OCI-LY3 (cell line): ENCODE measurements around the gene SMCO4.
A peak's percentile ranks its signal among the peaks of the same experiment; 100 is the strongest.

ENCODE experiments used
- H2AFZ ChIP-seq: fragments of 200-600, 300-600 bp; shearing (Covaris generic); 2 replicates; pipeline ENCODE4 v1.6.0; 2014; ENCODE audit warnings: antibody characterized with exemption, low read depth, low read length
- H3K27ac ChIP-seq: fragments of 200-600, 300-600 bp; sonication (generic); 2 replicates; pipeline ENCODE4 v1.5.1; 2014; ENCODE audit warnings: mild to moderate bottlenecking, low read length, moderate library complexity, mixed read lengths
- H3K27me3 ChIP-seq: fragments of 200-600, 300-600 bp; sonication (generic); 2 replicates; pipeline ENCODE4 v1.6.1; 2014; ENCODE audit warnings: low read depth, low read length, mixed read lengths
- H3K36me3 ChIP-seq: fragments of 200-600, 300-600 bp; sonication (generic); replicated peaks from 2 replicates; pipeline ENCODE3; 2014; ENCODE audit warnings: low read depth, low read length, mixed read lengths
- H3K4me1 ChIP-seq: fragments of 300-600, 200-600 bp; sonication (generic); 2 replicates; pipeline ENCODE4 v1.6.1; 2014; ENCODE audit warnings: low read length, mixed read lengths
- H3K4me2 ChIP-seq: fragments of 200-600, 300-600 bp; sonication (generic); 2 replicates; pipeline ENCODE4 v1.6.1; 2014; ENCODE audit warnings: low read length, mixed read lengths
- H3K4me3 ChIP-seq: fragments of 300-600, 200-600 bp; sonication (generic); 2 replicates; pipeline ENCODE4 v1.5.1; 2014; ENCODE audit warnings: antibody characterized with exemption, mild to moderate bottlenecking, low read length, moderate library complexity
- H3K79me2 ChIP-seq: fragments of 300-600, 200-600 bp; shearing (Covaris generic); 2 replicates; pipeline ENCODE4 v1.6.1; 2014; ENCODE audit warnings: mild to moderate bottlenecking, low read length, mixed read lengths
- H3K9ac ChIP-seq: fragments of 300-600, 200-600 bp; shearing (Covaris generic); 2 replicates; pipeline ENCODE4 v1.6.0; 2014; ENCODE audit warnings: mild to moderate bottlenecking, low read length, moderate library complexity
- H3K9me3 ChIP-seq: fragments of 200-600, 300-600 bp; shearing (Covaris generic); 2 replicates; pipeline ENCODE4 v1.6.1; 2014; ENCODE audit warnings: low read length, mixed read lengths; ENCODE audit not compliant: insufficient read depth
- H4K20me1 ChIP-seq: fragments of 200-600, 300-600 bp; sonication (generic); 2 replicates; pipeline ENCODE4 v1.6.1; 2016; ENCODE audit warnings: low read length, mixed read lengths; ENCODE audit not compliant: insufficient read depth
- CTCF ChIP-seq: fragments of 200-600, 300-600 bp; sonication (generic); IDR thresholded peaks from 2 replicates; pipeline ENCODE4 v1.5.1; 2014; ENCODE audit warnings: antibody characterized with exemption, low read length, low read depth
- EZH2phosphoT487 ChIP-seq: fragments of 200-600 bp; shearing (Covaris generic); IDR thresholded peaks from 2 replicates; pipeline ENCODE4 v1.6.1; 2018; ENCODE audit warnings: antibody characterized with exemption, mixed run types, low read depth

Gene SMCO4

DNA sequence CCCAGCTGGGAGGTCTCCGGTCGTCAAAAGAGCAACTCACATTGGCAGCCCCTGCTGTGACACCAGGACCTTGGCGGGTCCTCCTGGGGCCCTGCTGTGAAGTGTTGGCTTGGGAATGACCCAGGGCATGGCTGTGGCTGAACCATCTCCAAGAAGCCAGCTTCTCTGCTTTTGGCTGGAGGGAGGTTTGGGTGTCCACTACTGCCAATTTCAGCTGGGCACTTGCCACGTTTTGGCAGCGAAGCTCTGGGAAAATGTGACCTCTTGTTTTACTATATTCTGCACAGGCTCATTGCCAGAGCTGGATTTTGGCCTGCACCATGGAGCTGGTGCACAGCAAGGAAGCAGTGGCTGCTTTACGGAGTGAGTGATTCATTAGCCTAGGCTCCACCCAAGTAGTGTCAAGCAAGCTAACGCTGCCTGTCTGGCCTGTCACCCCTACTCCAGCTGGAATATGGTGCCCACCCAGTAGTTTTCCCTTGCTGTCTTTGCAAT lies 24.3 kb upstream of the SMCO4 start:
- Histone ChIP-seq H3K9me3 (no peaks in the 10 kb centered on the region), H3K36me3 (no peaks in the 10 kb centered on the region), H3K27me3 (peaks cover 8% of the 10 kb centered on the region; the same call in 1 of the 2 replicates), H3K27ac (no peak overlapping the region), H3K4me2 (no peak overlapping the region), H3K4me3 (no peak overlapping the region), H2AFZ (no peak overlapping the region), H3K9ac (no peak overlapping the region), H3K79me2 (no peaks in the 10 kb centered on the region), H4K20me1 (no peaks in the 10 kb centered on the region), H3K4me1 (no peaks in the 10 kb centered on the region)
- TF ChIP-seq CTCF, result no peak
- no peak for TF ChIP-seq EZH2phosphoT487

DNA sequence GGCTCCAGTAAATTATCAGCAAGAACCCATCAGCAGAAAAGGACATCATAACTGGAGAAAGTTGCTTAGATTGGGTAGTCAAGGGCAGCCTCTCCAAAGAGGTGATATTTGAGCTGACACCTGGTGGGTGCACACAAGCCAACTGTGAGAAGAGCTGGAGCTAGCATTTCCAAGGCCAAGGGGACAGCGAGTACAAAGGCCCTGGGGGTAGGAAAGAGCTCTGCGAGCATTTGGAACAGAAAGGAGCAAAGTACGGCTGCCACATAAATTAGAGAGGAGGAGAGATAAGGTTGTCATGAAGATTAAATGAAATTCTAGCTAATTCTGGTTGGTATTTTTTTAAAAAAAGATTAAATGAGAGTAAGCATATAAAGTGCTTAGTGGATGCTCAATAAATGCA lies 21.7 kb upstream of the SMCO4 start:
- Histone ChIP-seq H3K27ac (no peak overlapping the region), H3K36me3 (no peaks in the 10 kb centered on the region), H3K79me2 (no peaks in the 10 kb centered on the region), H2AFZ (no peak overlapping the region), H4K20me1 (no peaks in the 10 kb centered on the region), H3K9me3 (no peaks in the 10 kb centered on the region), H3K9ac (no peak overlapping the region), H3K4me3 (no peak overlapping the region), H3K27me3 (peaks cover 8% of the 10 kb centered on the region; the same call in 1 of the 2 replicates), H3K4me2 (no peak overlapping the region), H3K4me1 (peaks cover 6% of the 10 kb centered on the region)
- TF ChIP-seq CTCF, result no peak
- TF ChIP-seq EZH2phosphoT487, result no peak

DNA sequence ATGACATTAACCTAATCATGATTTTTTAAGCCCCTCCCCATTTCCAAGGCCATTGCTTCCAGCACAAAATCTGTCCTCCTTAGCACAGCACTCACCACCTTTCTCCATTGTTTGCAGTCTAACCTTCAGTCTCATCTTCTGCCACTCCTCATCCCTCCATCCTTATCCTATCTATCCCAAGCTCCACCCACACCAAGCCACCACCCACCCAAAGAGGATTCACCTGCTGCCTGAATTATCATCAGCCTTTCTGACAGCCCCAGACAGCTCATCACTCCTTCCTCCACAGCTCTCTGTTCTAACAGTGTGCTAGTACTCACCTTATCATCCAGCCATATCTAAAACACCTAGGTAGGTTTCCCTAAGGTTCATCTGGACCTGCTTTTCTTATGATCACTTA lies 20.7 kb upstream of the SMCO4 start:
- Histone ChIP-seq H3K27ac (no peak overlapping the region), H3K4me3 (no peak overlapping the region)
- TF ChIP-seq CTCF, result no peak

GRCh38 chr11:93560199-93560932 lies 17.2 kb upstream of the SMCO4 start:
- H3K27ac ChIP-seq, result no peak overlapping the region
- no peaks in the 10 kb centered on the region for H3K79me2 ChIP-seq
- H3K9me3 ChIP-seq, result no peaks in the 10 kb centered on the region
- H3K36me3 ChIP-seq, result no peaks in the 10 kb centered on the region
- no peak overlapping the region for H3K9ac ChIP-seq
- H3K4me2 ChIP-seq, result peak overlapping the region; percentile 29
- peak overlapping the region; percentile 48 for H2AFZ ChIP-seq
- no peak for TF ChIP-seq EZH2phosphoT487
- no peak for TF ChIP-seq CTCF
- peaks cover 10% of the 10 kb centered on the region for H3K4me1 ChIP-seq
- H3K27me3 ChIP-seq, result peaks cover 14% of the 10 kb centered on the region
- H4K20me1 ChIP-seq, result no peaks in the 10 kb centered on the region
- no peak overlapping the region for H3K4me3 ChIP-seq

More for the DNA sequence above, 20.7 kb upstream of the SMCO4 start:
- Histone ChIP-seq H3K27me3 (peaks cover 8% of the 10 kb centered on the region; the same call in 1 of the 2 replicates), H3K79me2 (no peaks in the 10 kb centered on the region), H2AFZ (no peak overlapping the region), H3K4me2 (no peak overlapping the region), H3K9me3 (no peaks in the 10 kb centered on the region), H4K20me1 (no peaks in the 10 kb centered on the region), H3K4me1 (peaks cover 10% of the 10 kb centered on the region), H3K36me3 (no peaks in the 10 kb centered on the region), H3K9ac (no peak overlapping the region)
